ENCODE measurements around the gene MIGA2. TPM values are rescaled to one million over a fixed set of nuclear protein-coding genes. Genes with fewer than 3 reads are reported as not detected.

Gene MIGA2
- total RNA-seq, 4 donors from 2014 or later: 25.3 to 56.7 (median 34.2) TPM

- H3K36me3 ChIP-seq: peaks cover 0 to 32% (median 11%) of the 10 kb centered on the region in 3 donors
- H3K4me1 ChIP-seq: peaks cover 0 to 34% (median 14%) of the 10 kb centered on the region in 4 donors
- 61 to 68% methylated on average over 6 to 8 of the region's 8 CpGs for WGBS, 2 donors
- H3K27ac ChIP-seq: peak overlapping the region in 2 of 4 donors; percentile 26 to 64
- peak overlapping the region in 2 of 4 donors; percentile 70 to 96 for H3K4me3 ChIP-seq
- TF ChIP-seq, protein P1, sequence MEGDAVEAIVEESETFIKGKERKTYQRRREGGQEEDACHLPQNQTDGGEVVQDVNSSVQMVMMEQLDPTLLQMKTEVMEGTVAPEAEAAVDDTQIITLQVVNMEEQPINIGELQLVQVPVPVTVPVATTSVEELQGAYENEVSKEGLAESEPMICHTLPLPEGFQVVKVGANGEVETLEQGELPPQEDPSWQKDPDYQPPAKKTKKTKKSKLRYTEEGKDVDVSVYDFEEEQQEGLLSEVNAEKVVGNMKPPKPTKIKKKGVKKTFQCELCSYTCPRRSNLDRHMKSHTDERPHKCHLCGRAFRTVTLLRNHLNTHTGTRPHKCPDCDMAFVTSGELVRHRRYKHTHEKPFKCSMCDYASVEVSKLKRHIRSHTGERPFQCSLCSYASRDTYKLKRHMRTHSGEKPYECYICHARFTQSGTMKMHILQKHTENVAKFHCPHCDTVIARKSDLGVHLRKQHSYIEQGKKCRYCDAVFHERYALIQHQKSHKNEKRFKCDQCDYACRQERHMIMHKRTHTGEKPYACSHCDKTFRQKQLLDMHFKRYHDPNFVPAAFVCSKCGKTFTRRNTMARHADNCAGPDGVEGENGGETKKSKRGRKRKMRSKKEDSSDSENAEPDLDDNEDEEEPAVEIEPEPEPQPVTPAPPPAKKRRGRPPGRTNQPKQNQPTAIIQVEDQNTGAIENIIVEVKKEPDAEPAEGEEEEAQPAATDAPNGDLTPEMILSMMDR (IDR thresholded peaks at IDR 0.05): no peak
- TF ChIP-seq POLR2A (IDR thresholded peaks at IDR 0.05) (no peak), EP300 (IDR thresholded peaks at IDR 0.05) (no peak)
- no peak for DNase-seq (ENCODE audit: low spot score in 2 of 2)
- no peaks in the 10 kb centered on the region for H3K9me3 ChIP-seq
- no peaks in the 10 kb centered on the region for H3K27me3 ChIP-seq
These were observed 1.9 kb downstream of the MIGA2 start for GRCh38 chr9:129038109-129038852.

DNA sequence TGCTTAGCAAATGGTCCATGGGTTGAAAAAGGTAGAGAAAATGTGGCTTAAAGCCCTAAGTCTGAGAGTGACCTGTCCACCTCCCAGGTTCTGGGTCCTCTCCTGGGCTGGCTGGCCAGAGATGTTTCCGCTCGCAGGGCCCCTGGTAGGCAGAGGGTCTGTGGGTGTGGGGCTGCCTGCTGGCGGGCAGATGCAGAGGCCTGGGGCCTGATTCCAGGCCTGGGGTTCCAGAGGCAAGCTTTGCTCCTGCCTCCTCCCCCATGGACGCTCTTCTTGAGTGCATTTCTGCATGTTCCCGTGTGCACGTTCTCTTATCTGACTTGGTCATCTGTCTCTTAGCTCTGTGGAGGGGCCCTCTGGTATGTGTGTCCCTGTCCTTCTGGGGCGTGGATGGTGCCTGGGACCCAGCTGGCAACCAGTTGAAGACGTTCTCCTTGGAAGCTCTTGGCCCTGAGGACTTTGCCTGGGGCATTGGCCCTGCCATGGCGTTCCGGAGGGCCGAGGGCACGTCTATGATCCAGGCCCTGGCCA, 3.8 kb downstream of the MIGA2 start:
- H3K36me3 ChIP-seq: peaks cover 0 to 50% (median 11%) of the 10 kb centered on the region in 3 donors
- peaks cover 0 to 34% (median 14%) of the 10 kb centered on the region in 4 donors for H3K4me1 ChIP-seq
- H3K9me3 ChIP-seq: no peaks in the 10 kb centered on the region
- no peak overlapping the region for H3K4me3 ChIP-seq
- H3K27me3 ChIP-seq: no peaks in the 10 kb centered on the region
- no peak for DNase-seq (ENCODE audit: low spot score in 2 of 2)
- WGBS, 2 donors: 92 to 93% methylated on average over 12 of the region's 12 CpGs
- H3K27ac ChIP-seq: no peak overlapping the region
- TF ChIP-seq POLR2A (IDR thresholded peaks at IDR 0.05) (no peak), EP300 (IDR thresholded peaks at IDR 0.05) (no peak)
- TF ChIP-seq, protein P1 (IDR thresholded peaks at IDR 0.05): no peak

- TF ChIP-seq, protein P1 (IDR thresholded peaks at IDR 0.05): no peak
- TF ChIP-seq EP300 (IDR thresholded peaks at IDR 0.05): no peak
- TF ChIP-seq POLR2A (IDR thresholded peaks at IDR 0.05): no peak
- DNase-seq (ENCODE audit: low spot score in 2 of 2): no peak
- Histone ChIP-seq H3K4me1 (peaks cover 0 to 26% (median 14%) of the 10 kb centered on the region in 4 donors), H3K27me3 (no peaks in the 10 kb centered on the region), H3K9me3 (no peaks in the 10 kb centered on the region), H3K36me3 (peaks cover 0 to 69% (median 11%) of the 10 kb centered on the region in 3 donors), H3K4me3 (no peak overlapping the region), H3K27ac (no peak overlapping the region)
- WGBS, 2 donors: 85% methylated on average over 9 to 14 of the region's 16 CpGs
These were observed 5.6 kb downstream of the MIGA2 start for GRCh38 chr9:129042016-129042415.

- Histone ChIP-seq H3K9me3 (no peaks in the 10 kb centered on the region), H3K4me1 (no peaks in the 10 kb centered on the region), H3K36me3 (peaks cover 0 to 89% (median 6%) of the 10 kb centered on the region in 3 donors), H3K4me3 (no peak overlapping the region), H3K27ac (peak overlapping the region in 1 of 4 donors; percentile 19), H3K27me3 (no peaks in the 10 kb centered on the region)
- no peak for TF ChIP-seq POLR2A (IDR thresholded peaks at IDR 0.05)
- no peak for TF ChIP-seq EP300 (IDR thresholded peaks at IDR 0.05)
- TF ChIP-seq, protein P1 (IDR thresholded peaks at IDR 0.05): no peak
- 78 to 88% methylated on average over 8 of the region's 8 CpGs for whole genome bisulfite sequencing, 2 donors
- DNase-seq (ENCODE audit: low spot score in 2 of 2): no peak
These were observed 16.2 kb downstream of the MIGA2 start for GRCh38 chr9:129052592-129052991.

DNA sequence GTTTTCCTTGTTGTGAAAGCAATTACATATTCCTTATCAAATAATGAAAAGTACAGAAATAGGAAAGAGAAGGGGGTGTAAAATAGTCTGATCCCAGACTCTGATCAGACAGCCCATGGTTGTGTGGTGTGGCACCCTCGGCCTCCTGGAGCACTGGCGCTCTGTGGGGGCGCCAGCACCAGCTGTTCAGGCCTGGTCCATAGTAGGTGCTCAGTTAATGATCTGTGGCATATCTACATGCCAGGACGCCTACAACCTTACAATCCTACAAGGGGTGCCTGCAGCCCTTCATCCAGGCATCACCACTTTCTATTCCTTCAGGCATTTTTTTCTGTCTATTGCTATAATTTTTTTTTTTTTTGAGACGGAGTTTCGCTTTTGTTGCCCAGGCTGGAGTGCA, 16.6 kb downstream of the MIGA2 start:
- H3K36me3 ChIP-seq: peaks cover 0 to 87% (median 6%) of the 10 kb centered on the region in 3 donors

More for the DNA sequence above, 16.6 kb downstream of the MIGA2 start:
- 89 to 93% methylated on average over 6 of the region's 6 CpGs for WGBS, 2 donors
- H3K4me3 ChIP-seq: no peak overlapping the region
- H3K9me3 ChIP-seq: no peaks in the 10 kb centered on the region
- peak overlapping the region in 1 of 4 donors; percentile 19 for H3K27ac ChIP-seq
- TF ChIP-seq POLR2A (IDR thresholded peaks at IDR 0.05): no peak
- TF ChIP-seq, protein P1 (IDR thresholded peaks at IDR 0.05): no peak
- no peak for TF ChIP-seq EP300 (IDR thresholded peaks at IDR 0.05)
- no peaks in the 10 kb centered on the region for H3K27me3 ChIP-seq
- no peaks in the 10 kb centered on the region for H3K4me1 ChIP-seq
- DNase-seq (ENCODE audit: low spot score in 2 of 2): no peak

Data from tibial nerve (tissue), 4 donors.